Ishikawa (cell line): Measurements from ENCODE around the gene NCAPH2.

Experiments used
- CEBPB ChIP-seq: IDR thresholded peaks from 2 replicates; pipeline ENCODE4 v1.6.1; 2012
- CREB1 ChIP-seq: IDR thresholded peaks from 2 replicates; pipeline ENCODE4 v1.6.1; 2012; ENCODE audit warnings: low read depth
- EGR1 ChIP-seq: IDR thresholded peaks from 2 replicates; pipeline ENCODE4 v1.6.1; 2012
- EP300 ChIP-seq: IDR thresholded peaks from 2 replicates; pipeline ENCODE4 v1.6.1; 2012; ENCODE audit warnings: borderline replicate concordance
- FOXM1 ChIP-seq: IDR thresholded peaks from 2 replicates; pipeline ENCODE4 v1.6.1; 2012; ENCODE audit warnings: low read depth, borderline replicate concordance
- NFIC ChIP-seq: IDR thresholded peaks from 2 replicates; pipeline ENCODE4 v1.6.1; 2012
- RAD21 ChIP-seq: IDR thresholded peaks from 2 replicates; pipeline ENCODE4 v1.6.1; 2012; ENCODE audit warnings: low read depth
- YY1 ChIP-seq: IDR thresholded peaks from 2 replicates; pipeline ENCODE4 v1.6.1; 2012; ENCODE audit warnings: low read depth
- TF ChIP-seq, protein P1 (sequence below): IDR thresholded peaks from 2 replicates; pipeline ENCODE4 v1.6.1; 2012
- TF ChIP-seq, protein P2 (sequence below): IDR thresholded peaks from 2 replicates; pipeline ENCODE4 v1.6.1; 2012; ENCODE audit warnings: low read depth, mild to moderate bottlenecking
- TF ChIP-seq, protein P3 (sequence below): IDR thresholded peaks from 2 replicates; pipeline ENCODE4 v1.6.1; 2012

DNA sequence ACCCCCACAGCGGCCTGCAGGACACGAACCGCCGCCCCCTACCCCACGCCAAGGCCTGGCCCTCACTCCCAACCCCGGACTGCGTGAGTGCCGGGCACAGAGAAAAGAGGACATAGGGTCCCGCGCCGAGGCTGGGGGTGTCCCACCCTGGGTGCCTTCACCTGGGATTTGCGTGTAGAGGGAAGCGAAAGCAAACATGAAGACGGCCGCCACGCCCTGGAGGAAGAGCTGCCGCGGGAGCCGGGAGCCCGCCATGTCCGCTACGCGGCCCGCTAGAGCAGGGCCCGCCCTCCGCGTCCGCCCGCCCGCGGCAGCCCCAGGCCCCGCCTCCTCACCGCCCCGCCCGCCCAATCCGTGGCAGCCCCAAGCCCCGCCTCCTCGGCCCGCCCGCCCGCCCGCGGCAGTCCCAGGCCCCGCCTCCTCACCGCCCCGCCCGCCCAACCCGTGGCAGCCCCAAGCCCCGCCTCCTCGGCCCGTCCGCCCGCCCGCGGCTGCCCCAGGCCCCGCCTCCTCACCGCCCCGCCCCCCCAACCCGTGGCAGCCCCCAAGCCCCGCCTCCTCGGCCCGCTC lies 518 bp upstream of the NCAPH2 start, which contains the start of gene LMF2:
- peak; percentile 79 for TF ChIP-seq YY1
- no peak for TF ChIP-seq CREB1
- no peak for TF ChIP-seq CEBPB
- TF ChIP-seq, protein P1, sequence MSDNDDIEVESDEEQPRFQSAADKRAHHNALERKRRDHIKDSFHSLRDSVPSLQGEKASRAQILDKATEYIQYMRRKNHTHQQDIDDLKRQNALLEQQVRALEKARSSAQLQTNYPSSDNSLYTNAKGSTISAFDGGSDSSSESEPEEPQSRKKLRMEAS, result no peak
- no peak for TF ChIP-seq EP300
- TF ChIP-seq, protein P2, sequence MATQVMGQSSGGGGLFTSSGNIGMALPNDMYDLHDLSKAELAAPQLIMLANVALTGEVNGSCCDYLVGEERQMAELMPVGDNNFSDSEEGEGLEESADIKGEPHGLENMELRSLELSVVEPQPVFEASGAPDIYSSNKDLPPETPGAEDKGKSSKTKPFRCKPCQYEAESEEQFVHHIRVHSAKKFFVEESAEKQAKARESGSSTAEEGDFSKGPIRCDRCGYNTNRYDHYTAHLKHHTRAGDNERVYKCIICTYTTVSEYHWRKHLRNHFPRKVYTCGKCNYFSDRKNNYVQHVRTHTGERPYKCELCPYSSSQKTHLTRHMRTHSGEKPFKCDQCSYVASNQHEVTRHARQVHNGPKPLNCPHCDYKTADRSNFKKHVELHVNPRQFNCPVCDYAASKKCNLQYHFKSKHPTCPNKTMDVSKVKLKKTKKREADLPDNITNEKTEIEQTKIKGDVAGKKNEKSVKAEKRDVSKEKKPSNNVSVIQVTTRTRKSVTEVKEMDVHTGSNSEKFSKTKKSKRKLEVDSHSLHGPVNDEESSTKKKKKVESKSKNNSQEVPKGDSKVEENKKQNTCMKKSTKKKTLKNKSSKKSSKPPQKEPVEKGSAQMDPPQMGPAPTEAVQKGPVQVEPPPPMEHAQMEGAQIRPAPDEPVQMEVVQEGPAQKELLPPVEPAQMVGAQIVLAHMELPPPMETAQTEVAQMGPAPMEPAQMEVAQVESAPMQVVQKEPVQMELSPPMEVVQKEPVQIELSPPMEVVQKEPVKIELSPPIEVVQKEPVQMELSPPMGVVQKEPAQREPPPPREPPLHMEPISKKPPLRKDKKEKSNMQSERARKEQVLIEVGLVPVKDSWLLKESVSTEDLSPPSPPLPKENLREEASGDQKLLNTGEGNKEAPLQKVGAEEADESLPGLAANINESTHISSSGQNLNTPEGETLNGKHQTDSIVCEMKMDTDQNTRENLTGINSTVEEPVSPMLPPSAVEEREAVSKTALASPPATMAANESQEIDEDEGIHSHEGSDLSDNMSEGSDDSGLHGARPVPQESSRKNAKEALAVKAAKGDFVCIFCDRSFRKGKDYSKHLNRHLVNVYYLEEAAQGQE, result no peak
- TF ChIP-seq FOXM1, result no peak
- TF ChIP-seq, protein P3, sequence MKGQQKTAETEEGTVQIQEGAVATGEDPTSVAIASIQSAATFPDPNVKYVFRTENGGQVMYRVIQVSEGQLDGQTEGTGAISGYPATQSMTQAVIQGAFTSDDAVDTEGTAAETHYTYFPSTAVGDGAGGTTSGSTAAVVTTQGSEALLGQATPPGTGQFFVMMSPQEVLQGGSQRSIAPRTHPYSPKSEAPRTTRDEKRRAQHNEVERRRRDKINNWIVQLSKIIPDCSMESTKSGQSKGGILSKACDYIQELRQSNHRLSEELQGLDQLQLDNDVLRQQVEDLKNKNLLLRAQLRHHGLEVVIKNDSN, result no peak
- no peak for TF ChIP-seq EGR1
- TF ChIP-seq RAD21, result no peak
- no peak for TF ChIP-seq NFIC
